Raji (cell line): Measurements from ENCODE around the gene PYDC1.
A peak's percentile ranks its signal among the peaks of the same experiment; 100 is the strongest.

Experiments
- POLR2A ChIP-seq: IDR thresholded peaks from 2 replicates; pipeline ENCODE4 v1.6.1; 2011; ENCODE audit warnings: low read depth, low read length, control low read depth; ENCODE audit not compliant: insufficient read depth

Gene PYDC1

DNA sequence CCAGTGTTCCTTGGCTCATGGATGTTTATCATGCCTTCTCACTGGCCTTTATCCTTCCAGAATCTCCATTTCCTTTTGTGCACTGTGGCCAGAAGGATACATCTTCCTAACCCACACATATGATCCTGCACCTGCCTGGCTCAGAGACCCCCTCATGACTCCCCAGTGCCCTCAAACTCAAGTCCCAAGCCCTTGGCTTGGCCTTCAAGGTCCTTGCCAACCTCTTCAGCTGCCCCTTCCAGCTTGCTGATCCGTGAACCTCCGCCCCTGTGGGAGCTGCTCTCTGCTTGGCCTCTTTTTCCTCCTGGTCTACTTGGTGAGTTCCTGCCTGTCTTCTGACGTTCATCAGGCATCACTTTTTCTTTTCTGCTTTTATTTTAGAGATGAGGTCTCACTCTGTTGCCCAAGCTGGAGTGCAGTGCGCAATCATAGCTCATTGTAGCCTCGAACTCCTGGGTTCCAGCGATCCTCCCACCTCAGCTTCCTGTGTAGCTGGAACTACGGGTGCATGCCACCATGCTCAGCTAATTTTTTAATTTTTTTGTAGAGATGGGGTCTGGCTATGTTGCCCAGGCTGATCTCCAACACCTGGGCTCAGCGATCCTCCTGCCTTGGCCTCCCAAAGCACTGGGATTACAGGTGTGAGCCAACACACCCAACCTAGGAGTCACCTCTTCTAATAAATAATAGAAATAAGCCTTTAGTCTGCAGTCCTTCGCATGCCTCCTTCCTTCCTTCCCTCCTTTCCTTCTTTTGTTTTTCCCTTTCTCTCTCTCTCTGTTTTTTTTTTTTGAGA lies 11.9 kb downstream of the PYDC1 start:
- no peak for TF ChIP-seq POLR2A

DNA sequence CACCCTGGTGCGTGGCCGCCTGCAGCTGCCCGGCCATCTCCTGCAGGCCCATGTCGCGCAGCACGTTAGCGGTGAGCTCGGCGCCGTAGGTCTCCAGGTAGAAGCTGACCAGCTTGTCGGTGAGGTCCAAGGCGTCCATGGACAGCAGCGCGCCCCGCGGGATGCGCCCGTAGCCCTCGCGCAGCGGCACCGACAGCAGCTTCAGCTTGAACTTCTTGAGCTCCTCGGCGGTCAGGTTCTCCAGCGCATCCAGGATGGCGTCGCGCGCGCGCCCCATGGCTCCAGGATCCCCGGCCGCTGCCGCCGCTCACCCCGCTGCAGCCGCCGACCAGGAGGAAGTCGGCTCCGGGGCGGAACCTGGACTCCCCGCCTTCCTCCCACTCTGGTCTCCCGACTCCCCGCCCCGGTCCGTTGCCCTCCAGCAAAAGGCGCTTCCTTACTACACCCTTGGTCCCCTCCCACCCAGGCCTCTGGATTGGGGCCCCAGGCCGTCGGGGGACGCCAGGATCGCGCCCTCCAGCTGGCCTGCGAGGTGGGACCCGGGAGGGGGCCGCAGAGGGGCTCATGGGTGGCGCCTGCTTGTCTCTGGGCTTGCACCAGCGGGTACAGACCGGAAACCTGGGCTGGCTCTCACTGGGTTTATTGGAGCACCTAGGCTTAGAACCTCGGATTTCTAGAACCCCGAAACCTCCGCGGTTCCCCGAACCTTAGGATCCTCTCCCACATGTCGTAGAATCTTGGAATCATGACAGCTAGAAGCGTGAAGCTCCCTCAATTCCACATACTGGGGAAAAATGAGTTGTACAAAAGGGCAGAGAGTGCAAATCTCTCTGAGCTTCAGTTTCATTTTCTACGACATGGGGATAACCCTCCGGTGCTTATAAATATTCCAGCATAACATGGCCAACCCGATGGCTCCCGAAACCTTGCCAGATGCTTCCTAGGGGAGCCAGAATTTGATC lies 14.2 kb downstream of the PYDC1 start, which contains the start of gene PYCARD:
TSS of gene PYCARD (minus strand) at position 347 of the 962 bp plus-strand sequence. CDS start at position 277, 70 bp downstream.
- peak; percentile 53 for TF ChIP-seq POLR2A

DNA sequence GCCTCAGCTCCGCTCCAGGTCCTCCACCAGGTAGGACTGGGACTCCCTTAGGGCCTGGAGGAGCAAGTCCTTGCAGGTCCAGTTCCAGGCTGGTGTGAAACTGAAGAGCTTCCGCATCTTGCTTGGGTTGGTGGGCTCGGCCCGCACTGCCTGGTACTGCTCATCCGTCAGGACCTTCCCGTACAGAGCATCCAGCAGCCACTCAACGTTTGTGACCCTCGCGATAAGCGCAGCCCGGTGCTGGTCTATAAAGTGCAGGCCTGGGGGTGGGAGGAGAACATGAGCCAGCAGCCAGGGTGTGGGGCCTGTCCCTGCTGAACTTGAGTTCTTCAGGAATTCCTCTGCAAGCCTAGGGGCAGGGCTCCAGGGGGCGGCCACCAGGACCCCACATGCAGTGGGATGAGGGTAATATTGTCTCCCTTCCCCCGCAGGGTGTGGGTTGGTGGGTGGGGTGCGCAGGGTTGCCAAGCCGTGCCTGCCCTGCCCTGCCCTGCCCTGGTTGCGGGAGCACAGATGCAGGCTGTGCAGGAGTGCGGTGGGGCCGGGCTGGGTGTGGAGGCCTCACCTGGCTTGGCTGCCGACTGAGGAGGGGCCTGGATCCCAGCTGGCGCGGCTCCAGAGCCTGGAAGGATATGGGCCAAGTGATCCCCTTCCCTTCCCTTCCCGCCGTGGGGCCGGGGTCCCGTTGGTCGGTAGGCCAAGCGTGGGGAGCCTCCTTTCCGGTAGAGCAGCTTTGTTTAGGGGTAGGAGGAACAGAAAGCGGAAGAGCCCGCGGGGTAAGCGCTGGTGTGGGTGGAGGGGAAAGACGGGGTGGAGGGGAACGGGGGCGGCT lies 15.1 kb downstream of the PYDC1 start:
- no peak for TF ChIP-seq POLR2A

DNA sequence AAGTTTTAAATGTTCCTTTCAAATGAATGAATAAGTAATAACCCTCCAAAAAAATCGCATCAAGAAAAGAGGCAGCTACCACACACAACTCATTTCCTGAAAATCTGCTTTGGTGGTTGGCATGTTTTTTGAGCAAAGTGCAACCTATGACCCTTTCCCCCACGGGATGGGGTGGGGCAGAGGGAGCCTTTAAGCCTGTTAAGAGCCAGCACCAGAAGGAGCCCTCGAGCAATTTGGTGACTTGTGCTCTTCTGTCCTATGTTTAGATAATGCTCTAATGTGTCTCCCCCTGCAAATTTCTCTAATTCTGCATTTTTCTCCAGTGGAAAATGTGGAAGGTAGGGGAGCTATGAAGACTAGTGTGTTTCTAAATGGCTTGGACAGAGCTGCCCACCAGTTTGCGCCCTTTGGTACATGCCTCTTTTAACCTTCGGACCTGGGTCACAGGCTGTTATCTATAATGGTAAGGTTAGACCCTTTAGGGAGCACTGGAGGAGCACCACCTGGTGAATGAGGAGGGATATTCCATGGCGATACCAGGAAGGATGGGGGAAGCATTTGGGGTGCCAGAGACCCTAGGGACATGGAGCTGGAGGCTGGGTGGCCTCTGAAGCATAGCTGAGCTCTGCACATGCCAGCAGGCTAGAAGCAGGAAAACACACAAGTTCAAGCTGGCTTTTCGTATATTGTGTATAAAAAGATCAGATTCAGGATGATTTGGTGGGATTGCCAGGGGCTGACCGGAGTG lies 15.9 kb downstream of the PYDC1 start:
- no peak for TF ChIP-seq POLR2A

DNA sequence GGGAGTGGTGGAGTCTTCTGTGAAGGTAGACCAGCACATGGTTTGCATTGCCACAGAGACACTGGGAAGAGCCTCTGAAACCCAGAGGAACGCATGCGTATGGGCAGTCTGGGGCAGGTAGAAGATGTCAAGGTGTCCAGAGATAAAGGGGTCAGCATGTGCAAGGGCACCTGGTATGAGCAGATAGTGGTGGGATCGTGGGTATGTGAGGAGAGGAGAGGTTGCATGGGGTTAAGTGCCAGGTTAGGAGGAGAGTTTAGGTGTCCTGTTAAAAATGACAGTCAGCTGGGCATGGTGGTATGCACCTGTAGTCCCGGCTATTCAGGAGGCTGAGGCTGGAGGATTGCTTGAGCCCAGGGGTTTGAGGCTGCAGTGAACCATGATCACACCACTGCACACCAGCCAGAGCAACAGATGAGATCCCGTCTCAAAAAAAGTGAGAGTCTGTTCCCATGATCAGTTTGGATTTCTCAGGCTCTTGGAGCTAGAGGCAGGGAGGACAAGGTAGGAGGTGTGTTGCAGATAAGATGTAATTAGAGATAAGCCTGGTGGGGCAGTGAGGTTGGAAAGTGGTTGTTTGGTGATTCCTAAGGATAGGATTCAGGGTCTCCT lies 17.4 kb downstream of the PYDC1 start:
- TF ChIP-seq POLR2A: no peak

DNA sequence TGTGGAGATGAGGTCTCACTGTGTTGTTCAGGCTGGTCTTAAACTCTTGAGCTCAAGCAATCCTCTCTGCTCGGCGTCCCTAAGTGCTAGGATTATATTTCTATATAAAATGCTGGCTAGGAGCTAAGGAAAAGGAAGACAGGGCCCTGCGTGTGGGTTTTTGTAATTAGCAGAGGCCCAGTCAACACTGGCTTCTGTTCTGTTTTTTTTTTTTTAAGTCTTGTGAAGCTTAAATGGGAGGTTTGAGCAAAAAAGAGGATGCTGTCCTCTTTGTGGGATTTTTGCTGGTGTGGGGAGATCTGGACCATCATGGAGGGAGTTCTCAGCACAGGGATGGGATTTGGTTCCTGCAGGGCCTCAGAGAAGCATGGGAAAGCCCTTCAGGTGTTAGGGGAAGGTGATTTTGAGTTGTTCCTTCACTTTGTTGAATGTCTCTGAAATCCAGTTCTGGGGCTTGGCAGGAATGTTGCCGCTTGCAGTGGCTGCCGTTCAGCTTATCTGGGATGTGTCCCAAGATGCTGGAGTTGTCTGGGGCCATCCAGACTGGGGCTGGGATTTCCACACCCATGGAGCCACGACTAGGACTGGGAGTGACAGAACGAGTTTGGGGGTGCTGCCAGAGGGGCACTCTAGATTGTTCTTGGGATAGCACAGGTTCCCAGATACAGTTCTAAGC lies 18.6 kb downstream of the PYDC1 start:
- TF ChIP-seq POLR2A: no peak

DNA sequence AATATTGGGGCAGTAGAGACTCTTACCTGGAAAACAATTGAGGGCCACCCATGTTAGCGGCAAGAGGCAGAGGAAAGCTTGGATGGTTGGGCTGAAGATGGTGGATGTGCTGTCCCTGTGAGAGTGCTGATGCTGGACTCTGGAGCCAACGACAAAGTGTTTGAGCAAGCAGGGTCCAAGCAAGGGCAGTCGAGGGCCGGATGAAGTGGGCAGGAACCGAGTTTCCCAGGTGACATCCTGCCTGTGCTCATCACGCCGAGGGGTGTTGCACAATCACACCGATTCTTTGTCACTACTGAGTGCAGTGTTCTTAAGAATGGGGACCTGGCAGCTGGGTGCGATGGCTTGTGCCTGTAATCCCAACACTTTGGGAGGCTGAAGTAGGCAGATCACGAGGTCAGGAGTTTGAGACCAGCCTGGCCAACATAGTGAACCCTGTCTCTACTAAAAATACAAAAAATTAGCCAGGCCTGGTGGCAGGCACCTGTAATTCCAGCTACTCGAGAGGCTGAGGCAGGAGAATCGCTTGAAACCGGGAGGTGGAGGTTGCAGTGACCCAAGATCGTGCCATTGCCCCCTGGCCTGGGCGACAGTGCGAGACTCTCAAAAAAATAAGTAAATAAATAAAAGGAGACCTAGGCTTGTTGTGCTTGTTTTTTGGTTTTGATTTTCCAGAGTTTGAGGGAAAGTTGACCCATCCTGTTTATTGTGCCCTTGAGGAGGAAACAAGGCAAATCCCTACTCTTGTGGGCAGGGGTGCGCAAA lies 20.4 kb downstream of the PYDC1 start:
- no peak for TF ChIP-seq POLR2A

DNA sequence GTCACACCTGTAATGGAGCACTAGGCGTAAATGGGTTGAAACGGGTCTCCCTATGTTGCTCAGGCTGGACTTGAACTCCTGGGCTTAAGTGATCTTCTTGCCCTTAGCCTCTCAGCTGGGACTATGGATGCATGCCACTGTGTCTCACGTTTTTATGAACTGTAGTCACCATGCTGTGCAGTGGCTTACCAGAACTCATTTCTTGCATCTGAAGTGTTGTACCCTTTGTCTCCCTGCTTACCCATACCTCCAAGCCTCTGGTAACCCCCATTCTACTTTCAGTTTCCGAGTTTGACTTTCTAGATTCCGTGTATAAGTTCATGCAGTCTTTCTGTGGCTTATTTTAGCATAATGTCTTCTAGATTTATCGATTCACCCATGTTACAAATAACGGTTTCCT lies 22.0 kb downstream of the PYDC1 start:
- TF ChIP-seq POLR2A: no peak

DNA sequence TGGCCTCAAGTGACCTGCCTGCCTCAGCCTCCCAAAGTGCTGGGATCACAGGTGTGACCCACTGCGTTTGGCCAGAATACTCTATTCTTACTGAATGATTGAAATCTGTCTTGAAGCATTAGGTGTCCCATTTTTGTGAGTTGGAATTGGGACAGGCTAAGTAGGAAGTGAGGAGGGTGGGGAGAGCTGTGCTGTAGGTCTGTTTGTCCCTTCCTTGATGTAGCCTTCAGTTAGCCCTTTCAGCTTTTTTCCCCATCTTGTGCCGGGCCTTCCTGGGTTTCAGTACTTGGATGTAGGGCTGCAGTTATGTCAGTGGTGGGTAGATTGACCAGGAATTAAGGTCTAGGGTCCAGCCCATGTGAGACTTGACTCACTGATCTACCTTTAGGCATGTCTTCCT lies 23.1 kb downstream of the PYDC1 start:
- TF ChIP-seq POLR2A: no peak

DNA sequence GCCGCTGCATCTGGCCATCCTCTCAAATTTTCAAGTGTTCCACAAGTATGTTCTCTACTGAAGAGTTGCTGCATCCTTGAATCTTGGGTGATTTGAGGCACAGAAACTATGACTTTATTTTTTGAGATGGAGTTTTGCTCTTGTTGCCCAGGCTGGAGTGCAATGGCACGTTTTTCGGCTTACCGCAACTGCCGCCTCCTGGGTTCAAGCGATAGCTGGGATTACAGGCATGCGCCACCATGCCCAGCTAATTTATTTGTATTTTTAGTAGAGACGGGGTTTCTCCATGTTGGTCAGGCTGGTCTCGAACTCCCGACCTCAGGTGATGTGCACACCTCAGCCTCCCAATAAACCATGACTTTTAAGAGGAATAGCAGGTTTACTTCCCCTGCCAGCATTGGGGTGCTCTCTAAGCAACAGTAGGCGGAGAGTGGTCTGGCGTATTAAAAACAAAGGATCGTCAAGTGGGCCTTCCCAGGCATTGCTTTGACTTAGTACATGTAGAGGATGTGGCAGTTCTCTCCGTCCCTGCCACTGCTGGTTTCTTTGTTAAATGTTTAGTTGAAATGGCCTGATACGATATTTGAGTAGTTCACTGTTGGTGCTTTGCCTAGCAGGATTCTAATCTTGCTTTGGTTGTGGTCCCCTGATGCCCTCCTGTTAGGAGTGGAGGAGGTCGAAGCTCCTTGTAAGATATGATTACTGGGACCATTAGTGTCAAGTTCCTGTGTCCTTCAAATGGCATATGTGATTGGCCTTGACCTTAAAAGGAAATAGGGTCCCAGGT lies 23.9 kb downstream of the PYDC1 start:
- no peak for TF ChIP-seq POLR2A

DNA sequence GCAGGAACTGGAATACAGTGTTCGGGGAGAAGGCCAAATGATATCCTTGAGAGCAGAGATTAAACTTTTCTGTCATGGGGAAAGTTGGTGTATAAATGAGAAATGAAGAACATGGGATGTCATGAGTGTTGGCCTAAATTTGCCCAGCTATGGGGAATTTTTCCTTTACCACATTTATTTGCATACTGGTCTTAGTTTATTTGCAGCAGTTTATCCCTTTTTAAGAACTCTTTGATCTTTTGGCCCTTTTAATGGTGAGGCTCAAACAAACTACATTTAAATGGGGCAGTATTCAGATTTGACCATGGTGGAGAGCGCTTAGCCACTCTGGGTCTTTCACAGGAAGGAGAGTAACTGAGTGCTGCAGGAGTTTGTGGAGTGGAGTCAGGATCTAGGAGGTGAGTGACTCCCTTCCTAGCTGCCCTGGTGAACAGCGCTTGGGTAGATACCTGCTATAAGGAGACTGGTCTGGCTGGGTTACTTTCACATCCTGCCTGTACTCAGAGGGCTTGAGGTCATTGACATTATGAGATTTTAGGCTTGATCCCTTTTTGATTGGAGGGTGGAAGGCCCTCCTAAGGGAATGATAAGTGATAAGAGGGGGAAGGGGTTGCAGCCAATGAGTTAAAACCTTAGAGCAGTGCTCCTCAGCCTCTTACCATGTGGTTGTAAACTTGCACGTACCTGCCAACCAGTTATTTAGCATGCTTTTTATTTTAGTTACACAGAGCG lies 25.1 kb downstream of the PYDC1 start:
- no peak for TF ChIP-seq POLR2A
